HepG2 (cell line): ENCODE measurements around the gene OR2H1. TPM values are rescaled to one million over a fixed set of nuclear protein-coding genes. Genes with fewer than 3 reads are reported as not detected.

Experiments used
- ATAC-seq: fragments of 200-7000 bp; cut with Tn5 transposase; 3 replicates; pipeline ENCODE4 v1.9.1; 2020; ENCODE audit warnings: mild to moderate bottlenecking, moderate library complexity
- BruUV-seq: library from RNA; stranded (reverse); fragments of 400-500 nt; replicated peaks from 2 replicates; lab custom pipeline; 2021; lab: Mats Ljungman, UMichigan
- CTCF ChIA-PET: fragments of 300-600 bp; formaldehyde crosslinking; extraction: SDS; loops from one replicate; lab custom pipeline; 2021; ENCODE audit warnings: low total read pairs, inconsistent platforms, low intra/inter-chr PET ratio; lab: Yijun Ruan, JAX
- POLR2A ChIA-PET: fragments of 350-600 bp; sonication (Branson Sonifier 250); formaldehyde crosslinking; loops from one replicate; lab custom pipeline; 2020; ENCODE audit warnings: antibody characterized with exemption, inconsistent platforms; lab: Yijun Ruan, JAX
- DNase-seq: peaks from one replicate; pipeline ENCODE4 v3.0.0-alpha.2; 2015; ENCODE audit warnings: low spot score
- FAIRE-seq: peaks from 3 replicates; lab custom pipeline; 2011; peaks lifted over from hg19 to GRCh38; lab: Jason Lieb, UNC
- H2AFZ ChIP-seq: one replicate; pipeline ENCODE4 v1.6.1; 2011; ENCODE audit warnings: low read length, inconsistent platforms
- H3K27ac ChIP-seq: fragments of 300-600 bp; 3 replicates; pipeline ENCODE4 v1.8.0; 2011; ENCODE audit warnings: mixed run types, mild to moderate bottlenecking, mixed read lengths, low read length, inconsistent platforms; ENCODE audit not compliant: insufficient read depth; ENCODE audit errors: extremely low read length
- H3K27me3 ChIP-seq, 2 experiments: fragments of 200-600 bp in 1 of 2; 2 replicates in 1 of 2; 3 replicates in 1 of 2; pipeline versions ENCODE4 v1.6.0 to v1.8.0; 2011; ENCODE audit warnings: low read length in 2 of 2, mild to moderate bottlenecking in 2 of 2, moderate library complexity in 2 of 2, inconsistent platforms in 1 of 2; ENCODE audit not compliant: insufficient read depth in 2 of 2, control insufficient read depth in 1 of 2
- H3K36me3 ChIP-seq, 2 experiments: fragments of 200-600 bp in 1 of 2; replicated peaks in 1 of 2; 2 replicates in 1 of 2; 3 replicates in 1 of 2; pipeline versions ENCODE4 v1.5.1 to v1.8.0; 2011; ENCODE audit warnings: low read length in 2 of 2, inconsistent platforms in 1 of 2; ENCODE audit not compliant: insufficient read depth in 2 of 2, control insufficient read depth in 1 of 2
- H3K4me1 ChIP-seq: 2 replicates; pipeline ENCODE4 v1.5.1; 2012; ENCODE audit warnings: low read length, inconsistent platforms; ENCODE audit not compliant: insufficient read depth
- H3K4me2 ChIP-seq: 2 replicates; pipeline ENCODE4 v1.6.0; 2011; ENCODE audit warnings: low read depth, low read length, inconsistent platforms
- H3K4me3 ChIP-seq, 3 experiments: fragments of 200-600 bp in 1 of 3; sonication (generic), shearing (Covaris generic) in 1 of 3; replicated peaks in 1 of 3; 2 replicates each; pipeline ENCODE4 v1.5.1; 2011 to 2016; ENCODE audit warnings: low read length in 3 of 3, inconsistent platforms in 2 of 3, low read depth in 2 of 3, mild to moderate bottlenecking in 2 of 3, control low read depth in 1 of 3, mixed read lengths in 1 of 3; ENCODE audit not compliant: insufficient read depth in 1 of 3
- H3K79me2 ChIP-seq: one replicate; pipeline ENCODE4 v1.6.1; 2011; ENCODE audit warnings: low read length, inconsistent platforms; ENCODE audit not compliant: insufficient read depth
- H3K9ac ChIP-seq: 2 replicates; pipeline ENCODE4 v1.6.0; 2011; ENCODE audit warnings: mild to moderate bottlenecking, low read depth, low read length, inconsistent platforms; ENCODE audit not compliant: insufficient read depth
- H3K9me3 ChIP-seq: 2 replicates; pipeline ENCODE4 v1.5.1; 2012; ENCODE audit warnings: mild to moderate bottlenecking, low read length
- H4K20me1 ChIP-seq: 2 replicates; pipeline ENCODE4 v1.6.0; 2011; ENCODE audit warnings: inconsistent platforms, mild to moderate bottlenecking, low read length, moderate library complexity; ENCODE audit not compliant: insufficient read depth
- AHR ChIP-seq: IDR thresholded peaks from 2 replicates; pipeline ENCODE4 v1.6.1; 2018; ENCODE audit warnings: missing genetic modification reagents, missing compliant biosample characterization
- BATF2 ChIP-seq: sonication (generic); formaldehyde crosslinking; IDR thresholded peaks from 2 replicates; pipeline ENCODE4 v1.8.0; 2022; ENCODE audit warnings: mild to moderate bottlenecking, missing genetic modification reagents, moderate library complexity
- HNF4A ChIP-seq: sonication (generic); formaldehyde crosslinking; IDR thresholded peaks from 2 replicates; pipeline ENCODE4 v1.4.0; 2020; ENCODE audit warnings: missing genetic modification reagents
- HNRNPLL ChIP-seq: fragments of 200-400 bp; formaldehyde crosslinking; IDR thresholded peaks from 2 replicates; pipeline ENCODE4 v1.6.1; 2017; ENCODE audit warnings: mild to moderate bottlenecking, low read depth, low read length; ENCODE audit not compliant: poor library complexity, severe bottlenecking
- KDM4B ChIP-seq: sonication (generic); formaldehyde crosslinking; IDR thresholded peaks from 2 replicates; pipeline ENCODE4 v1.4.0; 2020; ENCODE audit warnings: missing genetic modification reagents
- KLF13 ChIP-seq: sonication (generic); formaldehyde crosslinking; IDR thresholded peaks from 2 replicates; pipeline ENCODE4 v1.4.0; 2020; ENCODE audit warnings: mild to moderate bottlenecking, missing genetic modification reagents
- SMAD1 ChIP-seq: sonication (generic); formaldehyde crosslinking; IDR thresholded peaks from 2 replicates; pipeline ENCODE4 v1.4.0; 2020; ENCODE audit warnings: missing genetic modification reagents, low read depth, mild to moderate bottlenecking, borderline replicate concordance
- SP4 ChIP-seq: sonication (generic); formaldehyde crosslinking; IDR thresholded peaks from 2 replicates; pipeline ENCODE4 v1.8.1; 2023; ENCODE audit warnings: mild to moderate bottlenecking, missing genetic modification reagents
- ZFP36L2 ChIP-seq: sonication (generic); formaldehyde crosslinking; IDR thresholded peaks from 2 replicates; pipeline ENCODE4 v1.4.0; 2020; ENCODE audit warnings: missing genetic modification reagents
- ZFYVE20 ChIP-seq: sonication (generic); formaldehyde crosslinking; IDR thresholded peaks from 2 replicates; pipeline ENCODE4 v1.8.0; 2023; ENCODE audit warnings: low read depth, mild to moderate bottlenecking, moderate library complexity, missing genetic modification reagents, borderline replicate concordance
- ZKSCAN1 ChIP-seq: fragments of 150-350 bp; IDR thresholded peaks from 2 replicates; pipeline ENCODE4 v1.6.1; 2014; ENCODE audit warnings: low read length
- ZNF160 ChIP-seq: sonication (generic); formaldehyde crosslinking; IDR thresholded peaks from 2 replicates; pipeline ENCODE4 v1.8.0; 2022; ENCODE audit warnings: mild to moderate bottlenecking, inconsistent platforms, missing genetic modification reagents
- ZNF460 ChIP-seq: sonication (generic); formaldehyde crosslinking; IDR thresholded peaks from 2 replicates; pipeline ENCODE4 v1.5.1; 2020; ENCODE audit warnings: missing genetic modification reagents, mild to moderate bottlenecking, borderline replicate concordance
- ZNF563 ChIP-seq: sonication (generic); formaldehyde crosslinking; IDR thresholded peaks from 2 replicates; pipeline ENCODE4 v1.8.0; 2022; ENCODE audit warnings: mild to moderate bottlenecking, moderate library complexity, missing genetic modification reagents
- ZNF704 ChIP-seq: sonication (generic); formaldehyde crosslinking; IDR thresholded peaks from 2 replicates; pipeline ENCODE4 v1.8.1; 2023; ENCODE audit warnings: mild to moderate bottlenecking, inconsistent platforms, moderate library complexity, missing genetic modification reagents, borderline replicate concordance
- ZNF746 ChIP-seq: sonication (generic); formaldehyde crosslinking; IDR thresholded peaks from 2 replicates; pipeline ENCODE4 v1.8.0; 2022; ENCODE audit warnings: mild to moderate bottlenecking, missing genetic modification reagents
- WGBS: methylation state at CpG from one replicate; pipeline ENCODE4 v1.1.6; 2017; ENCODE audit warnings: low lambda C conversion rate; 5-methylcytosine and 5-hydroxymethylcytosine counted together
- in situ Hi-C: cut with HindIII; loops from 2 replicates; pipeline ENCODE4 v1.10.0; 2017; ENCODE audit warnings: low pct_unique_long_range_greater_than_20kb; ENCODE audit not compliant: extremely low pct_ligation_motif_present
- intact Hi-C: fragments of 100-400 bp; cut with micrococcal nuclease; formaldehyde crosslinking; loops from one replicate; pipeline ENCODE4 v1.10.0; 2022; ENCODE audit not compliant: unreplicated experiment
- polyA plus RNA-seq, 8 experiments: library from polyadenylated mRNA; depleted of rRNA in 3 of 8; stranded (reverse) in 7 of 8; unstranded in 1 of 8; fragments of >200 nt; fragmentation: Illumina TruSeq in 4 of 8; extraction: Trizol in 4 of 8; gene quantifications; 2 replicates each; pipeline versions ENCODE4 v1.2.1 to v1.2.3, GENCODE V29; 2011 to 2016; ENCODE audit warnings: low read depth in 4 of 8, missing spikeins in 1 of 8, mixed read lengths in 1 of 8; ENCODE audit not compliant: insufficient read depth in 1 of 8
- total RNA-seq, 5 experiments: library from RNA; depleted of rRNA; stranded (reverse); fragments of >200 nt; fragmentation: Illumina TruSeq; extraction: Trizol; gene quantifications; 2 replicates each; pipeline ENCODE4 v1.2.3, GENCODE V29; 2016; ENCODE audit warnings: low read depth in 1 of 5
- TF ChIP-seq, protein P1 (sequence below): sonication (generic); formaldehyde crosslinking; IDR thresholded peaks from 2 replicates; pipeline ENCODE4 v1.4.0; 2020; ENCODE audit warnings: low read depth, mild to moderate bottlenecking, missing genetic modification reagents
- TF ChIP-seq, protein P2 (sequence below): sonication (generic); formaldehyde crosslinking; IDR thresholded peaks from 2 replicates; pipeline ENCODE4 v1.5.1; 2020; ENCODE audit warnings: missing genetic modification reagents, mild to moderate bottlenecking, borderline replicate concordance
- TF ChIP-seq, protein P3 (sequence below): sonication (generic); formaldehyde crosslinking; IDR thresholded peaks from 2 replicates; pipeline ENCODE4; 2020; ENCODE audit warnings: missing genetic modification reagents, mild to moderate bottlenecking, borderline replicate concordance

The OR2H1 gene
- total and polyA plus RNA-seq, 2 of the 13 experiments (the other 11 are each of a cell fraction or from before 2014, with no cell fraction given): 0.15 TPM; not detected in 1

DNA sequence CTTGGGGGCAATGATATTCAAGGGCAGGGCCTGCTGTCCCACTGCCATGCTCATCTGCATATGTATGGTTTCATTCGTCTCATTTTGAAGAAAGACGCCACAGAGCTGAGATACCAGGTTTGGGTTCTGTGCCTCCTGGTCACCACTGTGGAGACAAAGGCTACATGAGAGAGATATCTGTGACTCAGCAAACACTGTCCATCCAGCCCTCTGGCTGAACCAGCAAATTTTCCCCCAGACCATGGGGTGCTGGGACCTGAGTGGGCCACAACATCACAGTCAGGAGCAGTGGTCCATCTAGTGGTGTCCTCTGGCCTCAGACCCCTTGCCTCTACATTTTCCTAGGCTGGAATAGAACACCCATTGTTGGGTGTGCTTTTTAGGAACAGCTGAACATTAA, 30.7 kb downstream of the OR2H1 start, which contains the start of gene MAS1L:
MAS1L (minus strand) TSS at position 297 of the 400 bp plus-strand sequence; CDS start at position 243, 54 bp downstream.
- no peak within 1 kb of the TSS for H3K27ac ChIP-seq
- no peak within 1 kb of the TSS for H2AFZ ChIP-seq
- no TSS peak for BruUV-seq
- FAIRE-seq: no peak
- ATAC-seq: no peak
- no peaks in the 10 kb centered on the region for H3K79me2 ChIP-seq
- intact Hi-C loops: no loop called here
- in situ Hi-C loops: no loop called here
- no peaks in the 10 kb centered on the region for H4K20me1 ChIP-seq
- no peaks in the 10 kb centered on the region for H3K4me1 ChIP-seq
- WGBS: 94% methylated on average over 2 of the region's 2 CpGs
- H3K4me3 ChIP-seq: no peak within 1 kb of the TSS
- POLR2A ChIA-PET: no interaction called here
- TF ChIP-seq ZNF563 (CRISPR knock-in tag) (no peak), ZFP36L2 (CRISPR knock-in tag) (no peak), ZNF460 (CRISPR knock-in tag) (no peak), SMAD1 (CRISPR knock-in tag) (no peak), KDM4B (CRISPR knock-in tag) (no peak), ZNF160 (CRISPR knock-in tag) (no peak), BATF2 (no peak), ZFYVE20 (CRISPR knock-in tag) (no peak), HNF4A (no peak), HNRNPLL (no peak), ZNF746 (CRISPR knock-in tag) (no peak), ZNF704 (CRISPR knock-in tag) (no peak), KLF13 (CRISPR knock-in tag) (no peak), SP4 (CRISPR knock-in tag) (no peak), ZKSCAN1 (no peak), AHR (CRISPR knock-in tag) (no peak)
- TF ChIP-seq, protein P1, sequence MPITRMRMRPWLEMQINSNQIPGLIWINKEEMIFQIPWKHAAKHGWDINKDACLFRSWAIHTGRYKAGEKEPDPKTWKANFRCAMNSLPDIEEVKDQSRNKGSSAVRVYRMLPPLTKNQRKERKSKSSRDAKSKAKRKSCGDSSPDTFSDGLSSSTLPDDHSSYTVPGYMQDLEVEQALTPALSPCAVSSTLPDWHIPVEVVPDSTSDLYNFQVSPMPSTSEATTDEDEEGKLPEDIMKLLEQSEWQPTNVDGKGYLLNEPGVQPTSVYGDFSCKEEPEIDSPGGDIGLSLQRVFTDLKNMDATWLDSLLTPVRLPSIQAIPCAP (CRISPR knock-in tag): no peak
- TF ChIP-seq, protein P2, sequence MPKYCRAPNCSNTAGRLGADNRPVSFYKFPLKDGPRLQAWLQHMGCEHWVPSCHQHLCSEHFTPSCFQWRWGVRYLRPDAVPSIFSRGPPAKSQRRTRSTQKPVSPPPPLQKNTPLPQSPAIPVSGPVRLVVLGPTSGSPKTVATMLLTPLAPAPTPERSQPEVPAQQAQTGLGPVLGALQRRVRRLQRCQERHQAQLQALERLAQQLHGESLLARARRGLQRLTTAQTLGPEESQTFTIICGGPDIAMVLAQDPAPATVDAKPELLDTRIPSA (CRISPR knock-in tag): no peak
- TF ChIP-seq, protein P3, sequence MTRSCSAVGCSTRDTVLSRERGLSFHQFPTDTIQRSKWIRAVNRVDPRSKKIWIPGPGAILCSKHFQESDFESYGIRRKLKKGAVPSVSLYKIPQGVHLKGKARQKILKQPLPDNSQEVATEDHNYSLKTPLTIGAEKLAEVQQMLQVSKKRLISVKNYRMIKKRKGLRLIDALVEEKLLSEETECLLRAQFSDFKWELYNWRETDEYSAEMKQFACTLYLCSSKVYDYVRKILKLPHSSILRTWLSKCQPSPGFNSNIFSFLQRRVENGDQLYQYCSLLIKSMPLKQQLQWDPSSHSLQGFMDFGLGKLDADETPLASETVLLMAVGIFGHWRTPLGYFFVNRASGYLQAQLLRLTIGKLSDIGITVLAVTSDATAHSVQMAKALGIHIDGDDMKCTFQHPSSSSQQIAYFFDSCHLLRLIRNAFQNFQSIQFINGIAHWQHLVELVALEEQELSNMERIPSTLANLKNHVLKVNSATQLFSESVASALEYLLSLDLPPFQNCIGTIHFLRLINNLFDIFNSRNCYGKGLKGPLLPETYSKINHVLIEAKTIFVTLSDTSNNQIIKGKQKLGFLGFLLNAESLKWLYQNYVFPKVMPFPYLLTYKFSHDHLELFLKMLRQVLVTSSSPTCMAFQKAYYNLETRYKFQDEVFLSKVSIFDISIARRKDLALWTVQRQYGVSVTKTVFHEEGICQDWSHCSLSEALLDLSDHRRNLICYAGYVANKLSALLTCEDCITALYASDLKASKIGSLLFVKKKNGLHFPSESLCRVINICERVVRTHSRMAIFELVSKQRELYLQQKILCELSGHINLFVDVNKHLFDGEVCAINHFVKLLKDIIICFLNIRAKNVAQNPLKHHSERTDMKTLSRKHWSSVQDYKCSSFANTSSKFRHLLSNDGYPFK (CRISPR knock-in tag): no peak
- TF ChIP-seq, all 625 proteins: peak for 0
- no peak within 1 kb of the TSS for H3K9ac ChIP-seq
- no peaks in the 10 kb centered on the region for H3K9me3 ChIP-seq
- CTCF ChIA-PET: no interaction called here
- H3K4me2 ChIP-seq: no peak within 1 kb of the TSS
- H3K36me3 ChIP-seq: no peaks in the 10 kb centered on the region
- H3K27me3 ChIP-seq: no peaks in the 10 kb centered on the region
- DNase-seq: no peak
